H1 (cell line): ENCODE measurements around the gene GRK6. TPM values are rescaled to one million over a fixed set of nuclear protein-coding genes. Genes with fewer than 3 reads are reported as not detected.

Source experiments
- CTCF ChIA-PET: fragments of 300-600 bp; sonication (Branson Sonifier 250); formaldehyde crosslinking; loops from one replicate; lab custom pipeline; 2021; ENCODE audit not compliant: partially characterized antibody; lab: Charles Lee
- POLR2A ChIA-PET: fragments of 300-600 bp; sonication (Branson Sonifier 250); formaldehyde crosslinking; loops from one replicate; lab custom pipeline; 2021; ENCODE audit warnings: inconsistent platforms; ENCODE audit not compliant: partially characterized antibody; lab: Charles Lee
- DNase-seq, 2 experiments: peaks; one replicate each; pipeline versions ENCODE4 v3.0.0 to v3.0.0-alpha.2; 2010 to 2022; ENCODE audit warnings: low spot score in 2 of 2, low read depth in 1 of 2, mixed read lengths in 1 of 2
- FAIRE-seq: peaks from 2 replicates; lab custom pipeline; 2011; peaks lifted over from hg19 to GRCh38; lab: Jason Lieb, UNC
- H2AFZ ChIP-seq: 2 replicates; pipeline ENCODE4 v1.8.1; 2012; ENCODE audit warnings: low read length, inconsistent platforms
- H2AK5ac ChIP-seq: 2 replicates; pipeline ENCODE4 v1.6.1; 2013; ENCODE audit warnings: low read depth, low read length
- H2BK120ac ChIP-seq: replicated peaks from 2 replicates; pipeline ENCODE3; 2013; ENCODE audit warnings: low read depth, low read length, inconsistent platforms
- H2BK12ac ChIP-seq: 2 replicates; pipeline ENCODE4 v1.6.1; 2013; ENCODE audit warnings: low read depth, low read length
- H2BK15ac ChIP-seq: 2 replicates; pipeline ENCODE4 v1.6.1; 2013; ENCODE audit warnings: low read length
- H2BK20ac ChIP-seq: 2 replicates; pipeline ENCODE4 v1.6.1; 2013; ENCODE audit warnings: low read length
- H2BK5ac ChIP-seq: 2 replicates; pipeline ENCODE4 v1.6.1; 2013; ENCODE audit warnings: low read depth, low read length
- H3K14ac ChIP-seq: 2 replicates; pipeline ENCODE4 v1.6.1; 2013; ENCODE audit warnings: inconsistent platforms; ENCODE audit not compliant: insufficient read length
- H3K18ac ChIP-seq: 2 replicates; pipeline ENCODE4 v1.6.1; 2013; ENCODE audit warnings: low read length; ENCODE audit errors: extremely low read depth
- H3K23ac ChIP-seq: 2 replicates; pipeline ENCODE4 v1.6.1; 2013; ENCODE audit warnings: inconsistent platforms; ENCODE audit not compliant: insufficient read length
- H3K23me2 ChIP-seq: 2 replicates; pipeline ENCODE4 v1.6.1; 2013; ENCODE audit warnings: low read depth, low read length
- H3K27ac ChIP-seq: 2 replicates; pipeline ENCODE4 v1.6.1; 2011; ENCODE audit warnings: low read depth, low read length, inconsistent platforms
- H3K27me3 ChIP-seq, 4 experiments: replicated peaks in 1 of 4; 1 replicate in 1 of 4; 2 replicates in 3 of 4; pipeline versions ENCODE4 v1.6.1 to v1.8.1; 2011 to 2013; ENCODE audit warnings: low read length in 3 of 4, mild to moderate bottlenecking in 3 of 4, inconsistent platforms in 2 of 4, mixed read lengths in 2 of 4, moderate library complexity in 1 of 4; ENCODE audit not compliant: control insufficient read depth in 3 of 4, insufficient read depth in 3 of 4; ENCODE audit errors: extremely low read depth in 1 of 4
- H3K36me3 ChIP-seq, 4 experiments: 2 replicates each; pipeline versions ENCODE4 v1.6.1 to v1.8.1; 2011 to 2013; ENCODE audit warnings: mild to moderate bottlenecking in 4 of 4, low read length in 3 of 4, moderate library complexity in 2 of 4, control low read depth in 1 of 4, inconsistent platforms in 1 of 4; ENCODE audit not compliant: insufficient read depth in 4 of 4, control insufficient read depth in 2 of 4
- H3K4ac ChIP-seq: replicated peaks from 2 replicates; pipeline ENCODE3; 2013; ENCODE audit warnings: low read length, low read depth, mixed read lengths, inconsistent platforms; ENCODE audit not compliant: insufficient read length
- H3K4me1 ChIP-seq, 4 experiments: replicated peaks in 1 of 4; 1 replicate in 1 of 4; 2 replicates in 3 of 4; pipeline versions ENCODE4 v1.6.1 to v1.8.1; 2011 to 2013; ENCODE audit warnings: low read length in 3 of 4, inconsistent platforms in 2 of 4, mixed read lengths in 1 of 4; ENCODE audit not compliant: insufficient read depth in 4 of 4, control insufficient read depth in 3 of 4
- H3K4me2 ChIP-seq, 2 experiments: 2 replicates each; pipeline versions ENCODE4 v1.6.1 to v1.8.1; 2011 to 2013; ENCODE audit warnings: low read depth in 2 of 2, low read length in 2 of 2, control low read depth in 1 of 2, inconsistent platforms in 1 of 2, mild to moderate bottlenecking in 1 of 2; ENCODE audit not compliant: insufficient read depth in 1 of 2
- H3K4me3 ChIP-seq, 4 experiments: fragments of 200-600, 300-600 bp in 1 of 4; sonication (generic), shearing (Covaris generic), sonication (Bioruptor Twin) in 1 of 4; 2 replicates each; pipeline versions ENCODE4 v1.5.1 to v1.8.1; 2011 to 2016; ENCODE audit warnings: low read length in 4 of 4, low read depth in 3 of 4, control low read depth in 2 of 4, inconsistent platforms in 2 of 4, mild to moderate bottlenecking in 2 of 4, mixed read lengths in 1 of 4, moderate library complexity in 1 of 4; ENCODE audit not compliant: insufficient read depth in 2 of 4; ENCODE audit errors: extremely low read depth in 1 of 4
- H3K56ac ChIP-seq: replicated peaks from 2 replicates; pipeline ENCODE3; 2013; ENCODE audit warnings: low read depth, mild to moderate bottlenecking, mixed read lengths, low read length, inconsistent platforms; ENCODE audit not compliant: insufficient read length
- H3K79me1 ChIP-seq: 2 replicates; pipeline ENCODE4 v1.6.1; 2013; ENCODE audit warnings: low read depth, low read length, control low read depth
- H3K79me2 ChIP-seq, 2 experiments: 2 replicates each; pipeline versions ENCODE4 v1.6.1 to v1.8.1; 2012 to 2013; ENCODE audit warnings: low read length in 2 of 2, mild to moderate bottlenecking in 2 of 2, inconsistent platforms in 1 of 2; ENCODE audit not compliant: insufficient read depth in 2 of 2, control insufficient read depth in 1 of 2
- H3K9ac ChIP-seq, 4 experiments: replicated peaks in 1 of 4; 1 replicate in 1 of 4; 2 replicates in 3 of 4; pipeline versions ENCODE4 v1.6.1 to v1.8.1; 2011 to 2013; ENCODE audit warnings: low read depth in 3 of 4, low read length in 3 of 4, control low read depth in 2 of 4, mild to moderate bottlenecking in 2 of 4, moderate library complexity in 2 of 4, inconsistent platforms in 1 of 4; ENCODE audit errors: extremely low read depth in 1 of 4
- H3K9me3 ChIP-seq, 2 experiments: 2 replicates each; pipeline versions ENCODE4 v1.6.1 to v1.8.1; 2012 to 2013; ENCODE audit warnings: mild to moderate bottlenecking in 2 of 2, moderate library complexity in 2 of 2, control low read depth in 1 of 2, inconsistent platforms in 1 of 2, low read depth in 1 of 2, low read length in 1 of 2, mixed read lengths in 1 of 2; ENCODE audit not compliant: insufficient read depth in 2 of 2
- H4K20me1 ChIP-seq, 2 experiments: replicated peaks in 1 of 2; 2 replicates each; pipeline versions ENCODE3 to v1.8.1; 2011 to 2013; ENCODE audit warnings: inconsistent platforms in 2 of 2, low read length in 2 of 2, mild to moderate bottlenecking in 1 of 2; ENCODE audit not compliant: insufficient read depth in 2 of 2, control insufficient read depth in 1 of 2
- H4K5ac ChIP-seq: 2 replicates; pipeline ENCODE4 v1.6.1; 2013; ENCODE audit warnings: low read length, low read depth, mixed read lengths, inconsistent platforms; ENCODE audit not compliant: insufficient read length
- H4K8ac ChIP-seq: 2 replicates; pipeline ENCODE4 v1.8.0; 2013; ENCODE audit warnings: mild to moderate bottlenecking, moderate library complexity, low read length, inconsistent platforms; ENCODE audit not compliant: insufficient read depth; ENCODE audit errors: extremely low read depth
- H4K91ac ChIP-seq: replicated peaks from 2 replicates; pipeline ENCODE3; 2013; ENCODE audit warnings: low read length, mixed read lengths, inconsistent platforms; ENCODE audit not compliant: insufficient read length
- CBX5 ChIP-seq: fragments of 300-800, 300-1000 bp; sonication (generic); IDR thresholded peaks from 2 replicates; pipeline ENCODE4 v1.7.1; 2016; ENCODE audit warnings: antibody characterized with exemption, low read length, low read depth
- KDM5A ChIP-seq: fragments of 200-600 bp; IDR thresholded peaks from 2 replicates; pipeline ENCODE4 v1.7.1; 2012; ENCODE audit warnings: mild to moderate bottlenecking, low read length, inconsistent platforms, mixed read lengths
- SIX5 ChIP-seq: IDR thresholded peaks from 2 replicates; pipeline ENCODE4 v1.6.1; 2011; ENCODE audit warnings: mild to moderate bottlenecking, low read depth, low read length
- WGBS, 2 experiments: shearing (Covaris generic) in 1 of 2; methylation state at CpG; one replicate each; pipeline versions ENCODE4 v1.1.6 to v1.1.7; 2013 to 2015; ENCODE audit warnings: low lambda C conversion rate in 2 of 2, mixed read lengths in 2 of 2, inconsistent platforms in 1 of 2, low coverage in 1 of 2, missing lambda C conversion rate in 1 of 2; ENCODE audit not compliant: insufficient replicate concordance in 2 of 2, insufficient coverage in 1 of 2, insufficient read length in 1 of 2; ENCODE audit errors: extremely low coverage in 1 of 2, missing lambda C conversion rate in 1 of 2; 5-methylcytosine and 5-hydroxymethylcytosine counted together
- polyA plus RNA-seq, 7 experiments: library from polyadenylated mRNA; depleted of rRNA in 3 of 7; stranded (reverse) in 5 of 7; unstranded in 2 of 7; fragments of >200 nt in 5 of 7; fragments of 200-250 nt in 2 of 7; gene quantifications; 1 replicate in 5 of 7; 2 replicates in 1 of 7; 4 replicates in 1 of 7; pipeline versions ENCODE4 v1.2.1 to v1.2.3, GENCODE V29; 2011 to 2013; ENCODE audit warnings: missing spikeins in 2 of 7, mixed read lengths in 2 of 7
- total RNA-seq: library from RNA; stranded (reverse); fragmentation: NEBNext Ultra II Directional; extraction: Animal tissue kit (Norgen Biotek cat#: 25700); gene quantifications from 2 replicates; pipeline ENCODE4 v1.2.1, GENCODE V29; 2021
- TF ChIP-seq, protein P1 (sequence below), 3 experiments: IDR thresholded peaks; 1 replicate in 2 of 3; 2 replicates in 1 of 3; pipeline versions ENCODE4 v1.5.1 to v1.6.1; 2011; ENCODE audit warnings: low read length in 3 of 3, mild to moderate bottlenecking in 3 of 3, inconsistent platforms in 2 of 3, low read depth in 1 of 3, moderate library complexity in 1 of 3; ENCODE audit not compliant: insufficient read depth in 1 of 3; ENCODE audit errors: control extremely low read depth in 1 of 3

The GRK6 gene
- total and polyA plus RNA-seq, 2 of the 8 experiments (the other 6 are each of a cell fraction or from before 2014, with no cell fraction given), result 31.8 to 57.8 TPM

DNA sequence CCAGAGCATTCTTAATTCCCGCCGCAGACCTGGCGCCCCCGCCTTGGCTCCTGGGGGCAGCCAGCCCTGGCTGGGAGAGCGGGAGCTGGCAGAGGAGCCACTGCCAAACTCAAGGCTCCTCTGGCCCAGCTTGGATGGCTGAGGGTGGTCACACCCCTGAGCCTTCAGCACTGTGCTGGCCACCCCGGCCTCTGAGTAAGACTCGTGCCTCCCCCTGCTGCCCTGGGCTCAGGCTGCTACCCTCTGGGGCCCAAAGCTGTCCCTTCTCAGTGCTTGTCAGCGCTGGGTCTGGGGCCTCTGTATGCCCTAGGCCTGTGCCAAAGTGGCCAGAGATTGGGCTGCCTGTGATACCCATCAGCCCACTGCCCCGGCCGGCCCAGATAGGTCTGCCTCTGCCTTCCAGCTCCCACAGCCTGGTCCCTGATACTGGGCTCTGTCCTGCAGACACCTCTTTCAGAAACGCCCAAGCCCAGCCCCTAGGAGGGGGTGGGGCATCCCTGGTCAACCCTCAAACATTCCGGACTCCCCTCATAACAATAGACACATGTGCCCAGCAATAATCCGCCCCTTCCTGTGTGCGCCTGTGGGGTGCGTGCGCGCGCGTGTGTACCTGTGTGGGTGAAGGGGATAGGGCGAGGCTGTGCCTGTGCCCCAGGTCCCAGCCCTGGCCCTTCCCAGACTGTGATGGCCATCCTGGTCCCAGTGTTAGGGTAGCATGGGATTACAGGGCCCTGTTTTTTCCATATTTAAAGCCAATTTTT lies 15.8 kb downstream of the GRK6 start:
- no peak for FAIRE-seq
- H3K23ac ChIP-seq, result no peak overlapping the region
- no peak overlapping the region; the same call in 1 of the 2 replicates for H4K8ac ChIP-seq
- peaks cover 6% of the 10 kb centered on the region for H3K23me2 ChIP-seq
- no peak overlapping the region for H2AK5ac ChIP-seq
- no peak overlapping the region for H3K4ac ChIP-seq
- H2BK15ac ChIP-seq, result no peak overlapping the region
- no peak overlapping the region for H3K56ac ChIP-seq
- H4K5ac ChIP-seq, result no peak overlapping the region
- peaks cover 2 to 7% (median 5%) of the 10 kb centered on the region in 4 experiments; a peak in 3 of 8 replicates for H3K36me3 ChIP-seq
- H3K27ac ChIP-seq, result no peak overlapping the region
- H2AFZ ChIP-seq, result no peak overlapping the region
- H3K4me3 ChIP-seq, result no peak overlapping the region
- no peak for TF ChIP-seq CBX5
- no peak for TF ChIP-seq KDM5A
- TF ChIP-seq, protein P1, sequence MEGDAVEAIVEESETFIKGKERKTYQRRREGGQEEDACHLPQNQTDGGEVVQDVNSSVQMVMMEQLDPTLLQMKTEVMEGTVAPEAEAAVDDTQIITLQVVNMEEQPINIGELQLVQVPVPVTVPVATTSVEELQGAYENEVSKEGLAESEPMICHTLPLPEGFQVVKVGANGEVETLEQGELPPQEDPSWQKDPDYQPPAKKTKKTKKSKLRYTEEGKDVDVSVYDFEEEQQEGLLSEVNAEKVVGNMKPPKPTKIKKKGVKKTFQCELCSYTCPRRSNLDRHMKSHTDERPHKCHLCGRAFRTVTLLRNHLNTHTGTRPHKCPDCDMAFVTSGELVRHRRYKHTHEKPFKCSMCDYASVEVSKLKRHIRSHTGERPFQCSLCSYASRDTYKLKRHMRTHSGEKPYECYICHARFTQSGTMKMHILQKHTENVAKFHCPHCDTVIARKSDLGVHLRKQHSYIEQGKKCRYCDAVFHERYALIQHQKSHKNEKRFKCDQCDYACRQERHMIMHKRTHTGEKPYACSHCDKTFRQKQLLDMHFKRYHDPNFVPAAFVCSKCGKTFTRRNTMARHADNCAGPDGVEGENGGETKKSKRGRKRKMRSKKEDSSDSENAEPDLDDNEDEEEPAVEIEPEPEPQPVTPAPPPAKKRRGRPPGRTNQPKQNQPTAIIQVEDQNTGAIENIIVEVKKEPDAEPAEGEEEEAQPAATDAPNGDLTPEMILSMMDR (IDR thresholded peaks at IDR 0.05; ENCODE audit: control extremely low read depth in 1 of 3, insufficient read depth in 1 of 3, low read depth in 1 of 3, low read length in 3 of 3), result 0 out of 4 replicates have a peak, but pooled peaks of 1 of the 3 experiments have one; percentile 0
- no peak for TF ChIP-seq SIX5
- TF ChIP-seq, all 59 proteins: peak for 1
- no peaks in the 10 kb centered on the region; the same call in 1 of the 2 replicates for H3K79me1 ChIP-seq
- no peaks in the 10 kb centered on the region for H3K9me3 ChIP-seq
- H3K79me2 ChIP-seq, result no peaks in the 10 kb centered on the region
- H2BK20ac ChIP-seq, result no peak overlapping the region
- no peak overlapping the region for H3K18ac ChIP-seq
- H3K14ac ChIP-seq, result no peak overlapping the region
- peaks cover 0 to 21% (median 11%) of the 10 kb centered on the region in 4 experiments; a peak in 6 of 7 replicates for H3K4me1 ChIP-seq
- peaks cover 0 to 9% of the 10 kb centered on the region in 2 experiments for H4K20me1 ChIP-seq
- no peak overlapping the region for H2BK5ac ChIP-seq
- no peak overlapping the region for H4K91ac ChIP-seq
- ChIA-PET CTCF (interaction anchor here (0.9 to 23.6 kb wide), 10 partner anchors 10 to 134 kb away, joined by 3 to 430 read pairs (median 42); partner anchors contain the start of genes F12, GRK6, PFN3 and SLC34A1), POLR2A (interaction anchor here (0.7 to 67.5 kb wide), 8 partner anchors 19 to 117 kb away, joined by 3 to 3349 read pairs (median 35); partner anchors contain the start of genes DBN1, DOK3, GRK6 and PDLIM7)
- no peak overlapping the region for H2BK12ac ChIP-seq
- WGBS, 2 experiments, result 92% methylated on average over 20 of the region's 20 CpGs; no CpG with 5 or more reads in 1 of the 2 experiments
- no peak overlapping the region for H3K4me2 ChIP-seq
- peaks cover 0 to 11% (median 3%) of the 10 kb centered on the region in 4 experiments; a peak in 5 of 7 replicates for H3K27me3 ChIP-seq
- no peak overlapping the region for H2BK120ac ChIP-seq
- H3K9ac ChIP-seq, result no peak overlapping the region
- no peak for DNase-seq
